Caki2 (cell line): ENCODE measurements around the gene GUCY2D. TPM values are rescaled to one million over a fixed set of nuclear protein-coding genes. Genes with fewer than 3 reads are reported as not detected.
"Not testable (repeated sequence)": the region's sequence is repeated elsewhere in the genome, so short reads cannot be mapped to it uniquely, and the experiment has no call there.

Source experiments
- DNase-seq: peaks from one replicate; pipeline ENCODE4 v3.0.0-alpha.2; 2015; ENCODE audit warnings: low read depth
- in situ Hi-C: cut with HindIII; loops from 2 replicates; pipeline ENCODE4 v1.10.0; 2016; ENCODE audit warnings: low sequenced_read_pairs, low pct_unique_long_range_greater_than_20kb, mixed read lengths
- total RNA-seq: library from RNA; depleted of rRNA; stranded (reverse); fragments of >200 nt; shearing (Covaris generic); gene quantifications from 2 replicates; pipeline ENCODE4 v1.2.3, GENCODE V29; 2014; ENCODE audit warnings: low replicate concordance

GUCY2D gene
- total RNA-seq, 1 experiment from 2014 or later = not detected

DNA sequence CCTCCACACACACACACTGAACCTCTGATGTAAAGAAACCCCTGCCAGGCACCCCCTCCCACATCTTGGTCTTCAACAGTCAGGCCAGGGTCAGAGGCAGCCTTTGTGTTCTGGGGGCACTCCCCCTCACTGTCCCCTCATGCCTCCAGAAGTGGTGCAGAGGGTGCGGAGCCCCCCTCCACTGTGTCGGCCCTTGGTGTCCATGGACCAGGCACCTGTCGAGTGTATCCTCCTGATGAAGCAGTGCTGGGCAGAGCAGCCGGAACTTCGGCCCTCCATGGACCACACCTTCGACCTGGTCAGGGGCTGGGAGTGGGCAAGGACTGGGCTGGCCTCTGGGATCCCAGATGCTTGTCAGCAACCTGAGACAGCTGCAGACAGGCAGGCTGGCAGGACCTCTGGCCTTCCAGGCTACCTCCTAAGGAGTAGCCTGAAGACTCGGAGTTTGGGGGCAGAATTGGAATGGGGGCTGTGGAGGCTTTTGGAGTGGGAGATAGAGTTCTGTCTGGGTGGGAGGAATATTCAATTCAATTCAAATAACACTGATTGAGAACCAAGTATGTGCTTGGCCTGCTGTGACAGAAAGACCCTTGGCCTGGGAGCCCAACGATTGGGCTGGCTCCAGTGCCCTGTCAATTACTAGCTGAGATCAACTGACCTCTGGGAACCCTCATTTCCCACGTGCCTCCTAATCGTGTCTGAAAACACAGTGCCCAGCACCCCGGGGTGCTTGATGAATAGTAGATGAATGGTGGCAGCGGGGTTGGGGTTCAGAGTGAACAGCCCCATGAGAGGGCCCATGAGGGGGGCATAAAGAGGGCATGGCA, 11.5 kb downstream of the GUCY2D start:
- in situ Hi-C loops = no loop called here
- DNase-seq = no peak

DNA sequence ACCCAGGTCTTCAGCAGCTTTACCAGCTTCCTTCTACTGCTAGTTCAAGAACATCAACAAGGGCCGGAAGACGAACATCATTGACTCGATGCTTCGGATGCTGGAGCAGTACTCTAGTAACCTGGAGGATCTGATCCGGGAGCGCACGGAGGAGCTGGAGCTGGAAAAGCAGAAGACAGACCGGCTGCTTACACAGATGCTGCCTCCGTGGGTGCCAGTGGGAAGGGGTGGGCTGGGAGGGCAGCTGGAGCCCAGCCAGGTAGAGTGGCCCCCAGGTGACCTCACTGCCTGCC, 12.1 kb downstream of the GUCY2D start:
- DNase-seq = no peak
- in situ Hi-C loops = no loop called here

DNA sequence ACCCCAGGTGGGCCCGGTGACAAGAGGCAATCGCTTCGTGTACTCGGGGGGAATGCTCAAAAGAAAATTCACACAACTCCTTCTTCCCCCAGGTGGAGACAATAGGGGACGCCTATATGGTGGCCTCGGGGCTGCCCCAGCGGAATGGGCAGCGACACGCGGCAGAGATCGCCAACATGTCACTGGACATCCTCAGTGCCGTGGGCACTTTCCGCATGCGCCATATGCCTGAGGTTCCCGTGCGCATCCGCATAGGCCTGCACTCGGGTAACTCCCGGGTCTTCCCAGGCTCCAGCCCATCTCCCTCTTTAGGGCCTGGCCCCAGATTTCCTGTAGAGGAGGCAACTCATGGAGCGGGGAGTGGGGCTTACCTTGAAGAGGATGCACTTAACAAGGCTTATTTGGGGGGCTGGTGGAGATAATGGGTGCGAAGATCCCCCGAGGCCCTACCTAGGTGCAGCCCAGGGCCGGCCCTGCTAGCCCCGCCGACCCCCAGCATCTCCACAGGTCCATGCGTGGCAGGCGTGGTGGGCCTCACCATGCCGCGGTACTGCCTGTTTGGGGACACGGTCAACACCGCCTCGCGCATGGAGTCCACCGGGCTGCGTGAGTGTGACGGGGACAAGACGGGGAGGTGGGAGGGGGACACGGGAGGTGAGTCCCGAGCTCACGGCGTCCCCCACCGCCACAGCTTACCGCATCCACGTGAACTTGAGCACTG, 13.0 kb downstream of the GUCY2D start:
- no peak for DNase-seq
- in situ Hi-C loops = no loop called here

DNA sequence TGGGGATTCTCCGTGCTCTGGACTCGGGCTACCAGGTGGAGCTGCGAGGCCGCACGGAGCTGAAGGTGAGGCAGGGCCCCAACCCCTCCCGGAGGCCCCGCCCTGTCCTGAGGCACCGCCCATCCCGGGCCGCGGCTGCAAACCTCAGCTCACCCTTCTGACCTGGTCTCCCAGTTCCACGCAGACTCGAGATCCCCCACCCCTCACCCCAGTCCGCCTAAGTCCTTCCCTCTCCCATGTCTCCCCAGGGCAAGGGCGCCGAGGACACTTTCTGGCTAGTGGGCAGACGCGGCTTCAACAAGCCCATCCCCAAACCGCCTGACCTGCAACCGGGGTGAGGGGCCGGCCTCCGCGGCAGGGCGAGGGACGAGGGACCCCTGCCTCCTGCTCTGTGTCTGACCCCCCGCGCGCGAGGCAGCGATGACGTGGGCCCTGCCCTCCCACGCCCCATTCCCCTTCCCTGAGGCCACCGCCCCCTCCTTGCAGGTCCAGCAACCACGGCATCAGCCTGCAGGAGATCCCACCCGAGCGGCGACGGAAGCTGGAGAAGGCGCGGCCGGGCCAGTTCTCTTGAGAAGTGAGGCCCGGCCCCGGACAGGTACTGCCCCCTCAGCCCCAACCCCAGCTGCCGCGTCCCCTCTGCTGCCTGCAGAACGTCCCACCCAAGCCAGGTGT, 13.7 kb downstream of the GUCY2D start:
- DNase-seq = no peak
- in situ Hi-C loops = no loop called here

DNA sequence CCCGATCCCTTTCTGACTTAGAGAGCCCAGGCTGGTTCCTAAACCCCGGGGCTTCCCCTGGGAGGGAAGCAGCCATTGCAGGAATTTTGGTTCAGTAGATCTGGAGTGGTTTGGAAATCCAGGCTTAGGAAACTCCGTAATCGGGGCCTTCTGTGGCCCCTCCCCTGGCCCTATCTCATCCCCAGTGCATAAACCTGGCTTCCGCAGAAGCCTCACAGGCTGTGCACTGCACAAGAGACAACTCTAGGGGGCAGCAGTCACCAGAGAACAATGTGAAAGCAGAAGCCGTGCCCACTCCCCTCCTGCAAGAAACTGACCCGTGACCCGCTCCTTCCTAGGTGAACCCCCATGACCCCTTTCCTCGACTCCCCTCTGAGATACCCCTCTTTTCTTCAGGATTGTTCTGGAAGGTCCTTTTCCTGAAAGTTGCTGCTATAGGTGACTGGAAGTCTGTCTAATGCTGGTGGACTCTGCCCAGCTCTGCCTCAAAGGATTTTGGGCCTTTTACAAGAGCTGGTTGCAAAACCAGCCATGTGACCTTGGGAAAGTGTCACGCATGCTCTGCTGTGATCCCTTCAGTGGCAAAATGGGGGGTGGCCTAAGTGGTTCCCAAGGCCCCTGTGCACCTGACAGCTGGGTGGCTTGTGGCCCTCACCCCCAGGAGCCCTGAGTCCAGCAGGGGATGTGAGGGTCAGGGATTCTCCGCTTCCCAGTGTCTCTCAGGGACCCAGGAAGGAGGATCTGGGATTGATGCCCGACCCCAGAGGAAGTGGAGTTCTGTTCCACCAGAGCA, 14.4 kb downstream of the GUCY2D start:
- in situ Hi-C loops = no loop called here
- no peak for DNase-seq

DNA sequence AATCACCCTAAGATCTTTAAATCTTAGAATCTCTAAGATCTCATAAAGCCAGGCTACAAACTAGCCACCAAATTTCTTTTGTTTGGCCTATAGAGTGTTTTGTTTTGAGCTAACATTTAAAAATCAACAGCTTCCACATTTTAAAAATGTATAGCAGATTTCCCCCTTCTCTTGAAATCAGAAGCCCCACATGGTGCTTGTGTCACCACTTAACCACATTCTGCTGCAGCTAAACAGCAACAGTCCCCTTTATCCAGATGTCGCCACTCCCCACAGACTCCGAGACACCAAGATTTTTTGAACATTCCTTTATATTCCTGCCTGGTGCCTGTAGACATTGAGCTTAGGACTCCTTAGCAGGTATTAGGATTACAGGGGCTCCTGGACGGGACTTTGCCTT, 16.0 kb downstream of the GUCY2D start:
- in situ Hi-C loops = no loop called here
- DNase-seq = no peak

DNA sequence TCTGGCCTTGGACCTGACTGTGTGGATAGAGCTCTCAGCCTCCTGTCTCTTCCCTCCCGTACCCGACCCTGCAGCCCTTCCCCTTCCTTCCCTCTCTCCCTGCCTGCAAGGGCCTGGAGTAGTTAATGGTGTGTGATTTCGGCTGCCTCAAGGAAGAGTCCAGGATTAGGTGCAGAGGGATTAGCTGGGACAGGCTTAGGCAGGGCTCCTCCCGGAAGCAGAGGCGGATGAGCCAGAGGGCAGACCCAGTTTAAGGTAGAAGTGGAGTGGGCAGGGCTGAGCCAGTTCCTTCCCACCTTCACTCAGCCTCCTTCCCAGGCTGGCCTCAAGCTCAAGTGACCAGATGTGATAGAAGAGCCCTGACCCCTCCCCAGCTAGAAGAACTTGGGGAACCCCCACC, 16.8 kb downstream of the GUCY2D start:
- no peak for DNase-seq
- in situ Hi-C loops = no loop called here

DNA sequence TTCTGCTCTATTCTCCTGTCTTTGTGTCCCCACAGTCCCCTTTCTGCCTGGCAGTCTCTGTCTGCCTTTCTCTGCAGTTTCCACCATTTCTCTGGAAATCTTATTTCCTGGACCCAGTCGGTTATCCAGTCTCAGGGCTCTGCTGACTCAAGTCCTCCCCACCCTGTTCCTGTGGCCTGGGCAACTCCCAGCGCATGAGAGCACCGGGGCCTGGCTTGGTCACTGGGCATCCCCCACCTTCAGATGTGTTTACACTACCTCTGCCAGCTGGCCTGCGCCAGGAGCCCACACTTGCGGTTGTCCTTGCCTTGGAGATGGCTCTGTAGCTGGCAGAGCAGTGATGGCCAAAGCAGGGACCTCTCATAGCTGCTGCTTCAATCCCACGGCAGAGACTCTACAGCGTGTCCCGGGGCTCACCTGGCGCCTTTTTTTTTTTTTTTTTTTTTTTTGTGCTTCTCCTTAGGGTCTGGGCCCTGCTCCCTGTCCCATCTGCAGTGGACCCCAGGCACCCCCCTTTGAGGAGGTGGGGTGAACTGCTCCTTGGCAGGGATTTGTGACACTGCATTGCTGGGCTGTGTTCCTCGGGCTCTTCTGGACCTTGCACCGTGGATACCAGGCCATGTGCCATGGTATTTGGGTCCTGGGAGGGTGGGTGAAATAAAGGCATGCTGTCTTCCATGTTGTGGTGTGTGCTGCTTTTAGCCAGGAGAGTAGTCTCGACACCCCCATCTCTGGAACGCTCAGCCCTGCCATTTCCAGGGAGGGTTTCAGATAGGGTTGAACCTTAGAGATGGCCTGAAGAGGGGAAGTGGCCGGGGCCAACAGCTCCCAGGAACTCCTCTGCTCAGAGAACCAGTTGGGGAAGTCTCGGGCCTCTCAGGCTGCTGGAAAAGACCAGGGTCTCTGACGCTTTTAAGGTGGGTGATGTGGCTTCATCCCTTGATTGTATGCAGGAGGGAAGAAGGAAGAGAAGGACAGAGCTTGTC, 17.5 kb downstream of the GUCY2D start:
- in situ Hi-C loops = no loop called here
- peak; percentile 10 for DNase-seq

DNA sequence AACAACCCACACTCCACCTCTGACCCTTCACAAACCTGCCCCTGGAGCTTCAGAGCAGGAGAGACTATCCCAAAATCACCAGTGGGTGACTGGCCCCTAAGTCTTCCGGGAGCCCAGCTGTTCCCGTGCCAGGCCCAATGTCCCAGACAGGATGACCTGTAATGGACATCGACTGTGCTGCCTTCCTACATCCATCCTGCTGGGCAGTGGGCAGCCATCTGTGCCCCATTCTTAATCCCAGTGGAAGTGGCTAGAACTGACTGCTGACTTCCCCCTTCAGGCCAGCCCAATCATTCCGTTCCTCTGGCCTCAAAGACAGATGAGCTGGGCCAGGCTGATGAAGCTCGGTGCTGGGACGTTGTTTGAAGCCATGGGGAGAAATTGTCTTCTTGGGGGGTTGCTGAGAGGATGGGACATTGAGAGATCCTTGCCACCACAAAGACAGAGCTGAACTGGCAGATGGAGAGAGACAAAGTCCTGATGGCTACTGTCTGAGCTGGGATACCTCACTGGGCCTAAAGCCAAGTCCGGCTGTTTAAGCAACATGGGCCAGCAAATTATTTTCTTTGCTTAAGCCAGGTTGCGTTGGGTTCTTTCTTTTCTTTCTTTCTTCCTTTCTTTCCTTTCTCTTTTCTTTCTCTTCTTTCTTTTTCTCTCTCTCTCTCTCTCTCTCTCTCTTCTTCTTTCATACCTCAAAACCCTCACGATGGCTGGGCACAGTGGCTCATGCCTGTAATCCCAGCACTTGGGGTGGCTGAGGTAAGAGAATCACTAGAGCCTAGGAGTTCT, 18.6 kb downstream of the GUCY2D start:
- DNase-seq = no peak
- in situ Hi-C loops = no loop called here

DNA sequence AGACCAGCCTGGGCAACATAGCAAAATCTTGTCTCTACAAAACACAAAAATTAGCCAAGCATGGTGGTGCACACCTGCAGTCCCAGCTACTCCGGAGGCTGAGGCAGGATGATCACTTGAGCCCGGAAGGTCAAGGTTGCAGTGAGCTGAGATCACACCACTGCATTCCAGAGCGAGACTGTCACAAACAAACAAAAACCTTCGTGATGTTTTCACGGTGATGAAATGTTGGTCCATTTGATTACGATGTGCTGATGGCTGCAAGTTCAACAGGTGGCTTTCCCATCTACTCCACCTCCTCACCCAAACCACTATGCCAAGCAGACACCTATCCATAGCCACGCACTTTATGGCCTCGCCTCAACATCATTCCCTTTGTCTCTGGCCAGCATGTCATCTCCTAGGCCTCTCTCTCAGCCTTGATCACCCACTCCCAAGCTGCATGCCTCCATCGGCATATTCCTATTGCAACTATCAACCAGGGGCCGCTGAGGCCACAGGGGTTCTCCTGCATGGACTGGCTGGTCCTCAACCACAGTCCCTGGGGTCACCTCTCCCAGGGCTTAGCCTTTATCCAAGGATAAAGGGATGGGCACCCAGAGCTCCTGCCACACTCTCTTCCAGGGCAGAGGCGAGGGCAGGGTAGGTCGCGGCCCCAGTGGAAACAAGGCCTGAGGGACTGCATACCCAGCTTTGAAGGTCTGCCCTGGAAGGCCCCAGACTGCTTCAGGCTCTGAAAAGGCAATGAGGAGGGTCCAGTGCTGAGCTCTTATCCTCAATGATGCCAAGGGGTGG, 19.3 kb downstream of the GUCY2D start:
- in situ Hi-C loops = no loop called here
- no peak for DNase-seq

DNA sequence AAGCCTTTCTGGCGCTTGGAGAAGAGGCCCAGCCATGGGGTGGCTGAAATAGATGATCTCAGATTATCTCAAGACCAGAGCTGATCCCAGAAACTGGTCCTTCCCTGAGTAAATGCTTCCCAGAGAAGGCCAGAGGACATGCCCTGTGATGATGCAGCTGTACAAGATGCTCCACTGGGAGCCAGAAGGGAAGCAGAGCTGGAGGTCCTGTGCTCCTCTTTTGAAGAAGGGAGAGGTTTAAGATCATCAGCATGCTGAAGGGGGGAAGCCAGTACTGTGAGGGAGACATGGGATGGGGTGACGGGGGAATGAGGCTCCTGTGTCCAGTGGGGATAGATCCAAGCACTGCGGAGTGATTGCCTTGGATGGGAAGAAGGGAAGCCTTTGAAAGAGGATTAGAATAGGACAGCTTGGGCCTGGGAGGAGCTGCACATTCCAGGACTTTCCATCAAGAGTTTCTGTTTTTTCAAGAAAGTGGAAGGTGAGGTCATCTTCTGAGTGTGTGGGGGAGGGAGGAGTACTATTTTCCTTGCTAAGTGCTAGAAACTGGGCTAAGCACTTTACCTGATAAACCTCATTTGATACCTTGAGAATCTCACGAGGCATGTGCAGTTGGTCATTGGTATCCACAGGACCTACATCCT, 20.1 kb downstream of the GUCY2D start:
- in situ Hi-C loops = no loop called here
- DNase-seq = no peak

DNA sequence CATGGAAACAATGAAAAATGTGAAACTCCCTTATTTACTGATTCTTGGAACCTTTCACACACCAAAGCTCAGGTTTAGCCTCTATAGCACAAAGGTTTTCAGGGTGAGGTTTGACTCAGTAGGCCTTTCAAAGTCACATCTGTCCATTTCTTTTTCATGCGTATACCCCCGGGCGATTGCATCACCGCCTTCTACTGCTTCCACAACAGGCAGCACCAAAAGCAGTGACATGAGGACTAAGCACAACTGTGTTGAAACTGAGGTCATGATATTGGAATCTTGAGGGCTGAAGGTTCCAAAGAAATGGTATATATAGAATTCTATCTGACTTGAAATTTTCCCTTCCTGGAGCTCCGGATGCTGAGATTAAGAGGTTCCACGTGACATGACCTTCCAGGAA, 21.7 kb downstream of the GUCY2D start:
- DNase-seq, in situ Hi-C loops: not testable (repeated sequence)

DNA sequence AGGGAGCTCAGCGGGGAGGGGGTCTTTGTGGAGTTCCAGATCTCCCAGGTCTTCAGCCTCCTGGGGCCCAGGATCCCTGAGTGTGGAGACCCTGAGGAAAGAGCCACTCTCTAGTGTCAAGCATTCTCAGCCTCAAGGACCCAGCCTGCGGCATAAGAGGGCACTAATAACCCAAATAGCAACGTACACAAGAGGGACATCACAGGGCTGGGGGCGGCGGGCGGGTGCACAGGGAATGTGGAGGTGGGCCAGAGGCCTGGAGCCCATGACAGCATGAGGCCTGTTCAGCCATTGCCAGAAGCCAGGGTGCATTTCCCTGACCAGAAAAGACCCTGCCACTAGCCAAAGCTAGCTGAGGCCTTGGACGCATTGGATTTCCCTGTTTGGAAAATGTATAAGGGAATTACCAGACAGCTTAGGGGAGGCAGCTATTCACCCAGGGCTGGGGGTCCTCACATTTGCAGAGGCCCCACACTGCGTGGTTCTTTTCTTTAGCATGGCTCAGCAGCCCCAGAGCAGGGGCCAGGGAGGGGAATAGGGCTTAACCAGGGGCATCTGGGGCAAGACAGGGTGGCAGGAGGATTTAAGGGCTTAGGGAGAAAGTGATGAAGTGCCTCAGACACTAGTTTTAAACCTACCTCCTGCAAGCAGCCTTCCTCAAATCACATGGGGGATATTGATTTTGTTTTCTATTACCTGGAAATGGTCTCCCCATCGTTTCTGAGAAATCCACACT, 22.9 kb downstream of the GUCY2D start:
- no peak for DNase-seq
- in situ Hi-C loops = no loop called here

DNA sequence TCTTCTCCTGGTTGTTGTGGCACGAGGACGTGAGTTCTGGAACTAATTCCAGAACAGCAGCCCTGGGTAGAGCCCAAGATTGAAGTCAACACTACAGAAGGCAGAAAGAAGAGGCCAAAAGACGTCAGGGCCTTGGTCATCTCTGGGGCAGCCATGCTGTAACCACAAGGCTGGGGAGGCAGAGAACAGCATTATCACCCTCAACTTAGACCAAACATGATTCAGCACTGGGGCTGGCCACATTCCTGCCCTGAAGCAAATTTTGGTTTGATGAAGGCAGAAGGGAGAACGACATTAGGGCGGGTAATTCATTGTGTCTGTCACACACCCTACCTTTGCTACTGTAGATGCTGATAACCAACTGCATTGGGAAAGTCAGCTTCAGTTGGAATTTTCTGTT, 26.7 kb downstream of the GUCY2D start:
- DNase-seq = no peak
- in situ Hi-C loops = no loop called here

DNA sequence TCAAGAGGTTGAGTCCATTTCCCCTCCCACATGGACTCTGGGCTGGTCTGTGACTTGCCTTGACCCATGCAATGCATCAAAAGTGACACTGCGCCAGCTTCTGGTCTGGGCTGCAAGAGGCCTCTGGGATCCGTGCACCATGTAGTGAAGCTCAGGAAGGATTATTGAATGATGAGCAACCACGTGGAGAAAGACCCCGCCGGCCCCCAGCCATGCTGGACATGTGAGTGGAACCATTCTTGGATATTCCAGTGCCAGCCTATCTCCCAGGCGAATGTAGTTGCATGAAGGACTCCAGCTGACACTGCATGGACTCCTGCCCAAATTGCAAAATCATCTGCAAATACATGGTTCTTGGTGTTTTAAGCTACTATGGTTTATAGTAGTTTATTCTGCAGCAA, 28.8 kb downstream of the GUCY2D start:
- in situ Hi-C loops = no loop called here
- DNase-seq = no peak
